ENCODE data around the gene NKX6-2.
"Not testable (repeated sequence)": the region's sequence is repeated elsewhere in the genome, so short reads cannot be mapped to it uniquely, and the experiment has no call there.

NKX6-2 gene

GRCh38 chr10:132752378-132752777 lies 33.6 kb downstream of the NKX6-2 start:
- no peak for DNase-seq

- DNase-seq: no peak
These were observed 35.0 kb downstream of the NKX6-2 start for GRCh38 chr10:132750936-132751335.

GRCh38 chr10:132749371-132749795 lies 36.6 kb downstream of the NKX6-2 start:
- no peak for DNase-seq

DNA sequence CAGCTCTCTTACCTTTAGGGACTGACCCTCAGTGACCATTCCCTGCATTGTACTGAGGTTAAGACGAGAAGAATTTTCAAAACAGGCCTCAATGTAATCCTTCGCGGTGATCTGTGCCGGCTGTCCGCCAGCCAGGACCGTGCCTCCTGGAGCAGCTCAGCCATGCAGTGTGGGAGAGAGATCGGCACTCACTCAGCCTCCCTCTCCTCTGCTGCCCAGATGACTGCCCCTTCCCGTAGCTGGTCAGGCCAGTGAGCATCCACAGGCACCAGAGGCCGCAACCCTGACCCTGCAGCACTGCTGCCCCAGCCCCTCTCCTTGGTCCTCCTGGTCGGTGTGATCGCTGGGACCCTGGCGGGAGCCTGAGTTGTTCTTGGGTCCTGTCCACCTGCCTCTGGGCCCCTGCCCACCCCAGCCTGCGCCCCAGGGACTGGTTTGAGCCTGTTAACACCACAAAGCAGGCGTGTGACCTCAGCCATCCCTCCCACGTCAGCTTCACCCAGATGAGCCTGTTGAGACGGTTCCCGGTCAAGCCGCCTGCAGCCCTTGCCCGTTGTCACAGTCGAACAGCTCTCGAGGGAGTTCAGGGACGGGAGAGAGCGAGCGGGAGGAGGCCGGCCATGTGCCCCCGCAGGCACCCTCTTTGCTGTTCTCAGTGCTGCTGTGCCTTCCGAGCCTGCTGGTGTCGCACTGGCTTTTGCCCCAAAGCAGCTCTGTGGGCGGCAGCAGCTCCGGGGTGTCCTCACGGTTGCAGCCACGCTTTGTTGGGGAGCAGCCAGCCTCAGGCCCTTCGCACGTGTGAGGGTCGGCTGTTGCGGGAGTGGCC lies 37.2 kb downstream of the NKX6-2 start:
- DNase-seq: no peak

- DNase-seq: no peak
These were observed 37.8 kb downstream of the NKX6-2 start for GRCh38 chr10:132748135-132748534.

GRCh38 chr10:132746801-132747625 lies 38.9 kb downstream of the NKX6-2 start:
- no peak for DNase-seq

DNA sequence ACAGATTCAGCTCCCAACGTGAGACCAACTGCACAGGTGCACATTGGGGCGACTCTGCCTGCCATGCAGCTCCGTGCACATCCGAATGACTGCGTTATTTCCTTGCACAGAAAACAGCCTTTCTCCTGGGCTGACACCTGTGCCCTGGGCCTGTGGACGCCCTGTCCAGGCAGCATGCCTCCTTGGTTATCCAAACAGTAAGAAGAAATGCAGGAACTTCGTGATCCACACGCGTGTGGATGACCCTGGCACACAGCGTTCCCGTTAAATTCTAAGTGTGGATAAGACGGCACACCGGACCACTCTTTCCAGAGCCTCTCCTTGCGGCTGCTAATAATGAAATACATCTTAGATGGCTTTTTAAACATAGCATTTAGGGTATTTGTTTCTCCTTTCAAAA lies 39.6 kb downstream of the NKX6-2 start:
- no peak for DNase-seq

DNA sequence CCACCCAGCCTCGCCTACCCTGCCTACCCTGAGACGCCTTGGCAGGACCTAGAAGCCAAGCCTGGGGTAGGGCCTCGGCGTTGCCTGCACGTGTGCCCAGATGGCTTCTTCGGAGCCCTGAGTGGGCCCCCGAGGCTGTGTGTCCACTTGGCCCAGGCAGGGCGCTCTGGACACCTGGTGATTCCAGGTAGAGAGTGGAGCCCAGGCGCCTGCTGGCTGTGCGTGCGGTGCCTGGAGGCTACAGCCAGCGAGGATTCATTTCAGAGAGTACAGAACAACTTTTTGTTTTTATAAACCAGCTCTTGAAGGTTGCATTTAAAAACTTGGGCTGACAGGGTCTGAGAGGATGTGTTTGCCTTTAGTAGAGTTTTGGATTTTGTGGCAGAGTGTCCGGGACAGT lies 40.0 kb downstream of the NKX6-2 start:
- DNase-seq: no peak

DNA sequence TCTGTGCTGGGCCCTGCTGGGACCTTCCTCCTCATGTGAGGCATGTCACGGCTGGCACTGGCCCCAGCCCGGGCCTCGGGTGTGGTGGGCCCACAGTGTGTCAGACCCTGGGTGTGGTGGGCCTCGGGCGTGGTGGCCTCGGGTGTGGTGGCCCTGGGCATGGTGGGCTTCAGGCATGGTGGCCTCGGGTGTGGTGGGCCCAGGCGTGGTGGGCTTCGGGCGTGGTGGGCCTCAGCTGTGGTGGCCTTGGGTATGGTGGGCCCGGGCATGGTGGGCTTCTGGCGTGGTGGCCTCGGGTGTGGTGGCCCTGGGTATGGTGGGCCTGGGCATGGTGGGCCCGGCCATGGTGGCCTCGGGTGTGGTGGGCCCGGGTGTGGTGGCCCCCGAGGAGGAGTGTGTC lies 40.4 kb downstream of the NKX6-2 start:
- DNase-seq: no peak

GRCh38 chr10:132744839-132745238 lies 41.1 kb downstream of the NKX6-2 start:
- DNase-seq: no peak

DNA sequence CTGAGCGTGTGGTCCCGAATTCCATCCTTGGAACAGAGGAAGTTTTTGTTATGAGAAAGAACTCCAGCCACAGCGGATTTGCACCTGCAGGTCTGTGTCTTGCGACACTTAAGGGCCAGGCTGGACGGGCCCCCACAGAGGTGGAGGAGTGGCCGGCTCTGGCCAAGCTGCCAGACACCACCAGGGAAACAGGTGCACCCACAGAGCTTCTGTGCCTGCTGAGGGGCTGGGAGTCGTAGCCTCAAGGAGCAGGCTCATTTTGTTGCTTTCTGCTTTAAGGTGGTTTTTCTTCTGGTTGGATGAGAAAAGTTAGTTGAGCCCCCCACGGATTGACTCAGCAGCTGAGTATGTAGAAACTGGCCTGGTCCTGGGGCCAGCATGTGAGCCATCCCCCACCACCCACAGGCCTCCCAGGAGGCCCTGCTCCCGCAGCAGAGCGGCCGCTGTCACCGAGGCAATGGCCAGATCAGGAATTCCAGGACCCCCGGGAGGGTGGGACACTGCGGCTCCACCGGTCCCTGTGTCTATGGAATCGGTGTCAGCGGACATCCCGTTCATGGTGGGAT lies 41.9 kb downstream of the NKX6-2 start:
- no peak for DNase-seq

DNA sequence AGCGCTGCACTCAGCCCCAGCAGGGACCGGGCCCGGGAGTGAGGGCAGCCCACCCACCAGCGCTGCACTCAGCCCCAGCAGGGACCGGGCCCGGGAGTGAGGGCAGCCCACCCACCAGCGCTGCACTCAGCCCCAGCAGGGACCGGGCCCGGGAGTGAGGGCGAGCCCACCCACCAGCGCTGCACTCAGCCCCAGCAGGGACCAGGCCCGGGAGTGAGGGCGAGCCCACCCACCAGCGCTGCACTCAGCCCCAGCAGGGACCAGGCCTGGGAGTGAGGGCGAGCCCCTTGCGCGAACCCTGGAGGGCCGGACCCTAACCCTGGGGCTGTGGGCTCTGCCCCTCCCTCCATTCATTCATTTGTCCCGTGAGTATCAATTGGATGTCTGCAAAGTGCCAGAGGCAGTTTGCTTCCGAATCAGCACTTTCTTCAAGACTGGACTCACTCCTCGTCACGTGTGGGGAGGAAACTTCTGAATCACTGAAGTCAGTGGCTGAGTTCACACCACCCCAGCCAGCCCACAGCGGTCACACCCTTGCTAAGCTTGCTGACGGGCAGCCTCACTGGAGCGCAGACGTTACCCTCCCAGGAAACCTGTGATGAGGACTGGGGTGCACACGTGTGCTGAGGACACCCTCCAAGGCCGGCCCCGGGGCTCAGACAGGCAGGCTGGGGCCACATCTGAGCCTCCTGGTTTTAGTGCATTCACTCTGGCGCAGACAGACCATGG lies 42.6 kb downstream of the NKX6-2 start:
- not testable (repeated sequence) for DNase-seq

DNA sequence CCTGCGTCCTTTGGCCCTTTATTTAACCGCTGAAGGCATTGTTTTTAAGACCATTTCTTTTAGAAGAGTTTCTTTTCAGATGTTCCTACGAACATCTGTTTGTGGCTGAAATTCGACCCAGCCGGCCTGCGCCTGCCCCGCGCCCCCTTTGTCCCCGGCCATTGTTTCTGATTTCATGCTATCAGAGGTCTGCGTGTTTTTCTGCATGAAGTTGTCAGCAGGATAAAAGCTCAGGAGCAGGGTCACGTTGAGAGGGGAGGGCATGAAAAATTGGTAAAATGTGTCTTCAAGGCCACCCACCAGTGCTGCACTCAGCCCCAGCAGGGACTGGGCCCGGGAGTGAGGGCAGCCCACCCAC lies 43.1 kb downstream of the NKX6-2 start:
- DNase-seq: no peak

GRCh38 chr10:132742167-132742836 lies 43.6 kb downstream of the NKX6-2 start:
- no peak for DNase-seq

- no peak for DNase-seq
These were observed 45.4 kb downstream of the NKX6-2 start for GRCh38 chr10:132740588-132740987.

GRCh38 chr10:132739225-132739613 lies 46.7 kb downstream of the NKX6-2 start:
- no peak for DNase-seq

DNA sequence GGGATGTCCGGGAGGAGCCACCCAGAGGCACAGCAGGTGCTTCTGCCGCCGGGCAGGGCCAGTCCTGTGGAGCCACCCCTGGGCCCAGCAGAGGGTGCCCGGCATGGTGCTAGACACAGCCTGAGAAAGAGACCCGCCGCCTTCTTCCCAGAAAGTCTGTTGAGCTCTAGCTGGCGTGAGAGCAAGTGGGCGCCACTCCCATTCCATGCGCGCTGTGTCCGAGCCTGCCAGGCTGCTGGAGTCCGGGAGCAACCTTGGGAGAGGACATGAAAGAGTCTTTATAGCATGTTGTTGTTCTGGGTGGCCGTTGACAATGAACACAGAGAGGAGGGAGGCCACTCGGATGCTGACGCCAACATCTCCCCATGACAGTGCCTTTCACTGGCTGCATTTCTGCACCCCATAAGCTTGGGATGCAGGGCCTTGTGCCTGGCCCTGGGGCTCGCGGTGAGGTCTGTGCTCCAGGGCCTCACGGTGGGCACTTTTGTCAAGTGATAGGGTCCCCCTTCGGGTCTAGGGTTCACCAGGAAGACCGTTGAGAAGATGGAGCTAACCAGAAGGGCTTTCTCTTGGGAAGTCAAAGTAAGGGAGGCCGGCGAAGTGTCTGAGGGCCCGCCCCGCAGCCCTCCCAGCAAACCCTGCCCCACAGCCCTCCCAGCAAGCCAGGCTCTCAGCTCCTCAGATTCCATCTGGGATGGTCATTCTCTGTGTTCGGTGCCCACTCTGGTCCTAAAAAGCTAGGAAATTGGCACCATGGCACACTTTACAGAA lies 47.3 kb downstream of the NKX6-2 start:
- DNase-seq: no peak

GRCh38 chr10:132737390-132738048 lies 48.4 kb downstream of the NKX6-2 start:
- DNase-seq: no peak

DNA sequence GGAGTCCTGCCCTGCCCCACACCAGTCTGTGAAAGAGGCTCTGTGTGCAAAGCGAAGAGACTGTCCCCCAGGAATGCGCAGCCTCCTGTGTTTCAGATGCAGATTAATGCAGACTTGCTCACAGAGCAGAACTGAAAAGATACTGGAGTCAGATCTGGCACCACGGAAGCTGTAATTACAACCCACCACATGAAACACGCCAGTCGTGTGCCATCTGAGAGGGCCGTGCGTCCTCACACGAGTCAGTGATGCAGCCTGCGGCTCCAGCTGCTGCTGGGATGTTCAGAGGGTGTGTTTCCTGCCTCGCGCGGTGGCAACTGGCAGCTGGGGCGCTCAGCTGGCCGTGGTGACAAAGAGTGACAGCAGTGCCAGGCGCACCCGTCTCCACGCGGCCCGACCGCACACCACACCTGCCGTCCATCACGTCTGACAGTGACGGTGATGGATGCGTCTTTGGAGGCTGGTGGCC lies 50.0 kb downstream of the NKX6-2 start:
- no peak for DNase-seq

DNA sequence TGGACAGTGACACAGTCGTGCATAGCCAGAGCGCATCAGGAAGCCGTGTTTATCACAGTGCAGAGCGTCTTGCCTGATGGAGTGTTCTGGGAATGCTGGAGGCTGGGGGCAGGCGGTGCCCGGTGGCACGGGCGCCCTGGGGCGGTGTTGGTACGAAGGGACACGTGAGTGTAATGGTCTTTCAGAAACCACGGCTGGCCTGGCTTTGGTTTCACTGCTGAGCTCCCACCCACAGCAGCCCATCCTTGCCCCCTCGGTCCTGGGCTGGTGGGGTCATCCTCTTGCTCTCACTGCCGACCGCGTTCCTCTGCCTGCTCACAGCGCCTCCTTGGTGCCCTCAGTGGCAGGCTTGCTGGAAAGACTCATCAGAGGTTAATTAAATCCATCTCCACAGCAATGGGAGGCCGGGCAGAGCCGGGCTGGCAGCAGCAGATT lies 50.6 kb downstream of the NKX6-2 start:
- DNase-seq: no peak

DNA sequence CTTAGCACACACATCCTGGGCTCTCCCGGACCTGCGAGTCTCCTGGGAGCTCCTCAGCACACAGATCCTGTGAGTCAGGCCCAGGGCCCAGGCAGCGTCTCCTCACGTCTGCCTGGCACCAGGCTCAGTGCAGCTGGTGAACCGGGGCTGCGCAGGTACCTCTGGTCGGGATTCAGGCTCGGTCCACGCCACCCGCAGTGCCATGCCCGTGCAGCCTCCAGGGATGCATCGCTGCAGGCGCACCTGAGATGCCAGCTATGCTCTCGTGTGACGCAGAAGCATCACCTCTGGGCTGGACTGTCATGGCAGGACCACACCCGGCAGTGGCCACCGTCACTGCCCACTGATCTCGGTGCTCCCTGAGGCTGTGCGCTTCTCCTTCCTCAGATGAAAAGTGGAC lies 52.0 kb downstream of the NKX6-2 start:
- DNase-seq: no peak
